Transverse colon (tissue), 4 donors: ENCODE results near the gene KCNG4. TPM values are rescaled to one million over a fixed set of nuclear protein-coding genes. Genes with fewer than 3 reads are reported as not detected.
"Not testable (repeated sequence)": the region's sequence is repeated elsewhere in the genome, so short reads cannot be mapped to it uniquely, and the experiment has no call there.

Experiments
- DNase-seq: peaks from one replicate; pipeline ENCODE4 v3.0.0-alpha.2; 2019
- H3K27ac ChIP-seq, 4 donors: fragments of 200-600 bp; sonication (generic); 2 replicates each; pipeline ENCODE4 v1.5.1; 2016 to 2018; ENCODE audit warnings: inconsistent platforms in 4 of 4
- H3K27me3 ChIP-seq: fragments of 200-600 bp; sonication (generic); 2 replicates; pipeline ENCODE4 v1.5.1; 2017; ENCODE audit warnings: inconsistent platforms
- H3K36me3 ChIP-seq, 4 donors: fragments of 200-600 bp; sonication (generic); 2 replicates each; pipeline ENCODE4 v1.5.1; 2017 to 2019; ENCODE audit warnings: inconsistent platforms in 4 of 4
- H3K4me1 ChIP-seq, 4 donors: fragments of 200-600 bp; sonication (generic); 2 replicates each; pipeline ENCODE4 v1.5.1; 2017 to 2020; ENCODE audit warnings: inconsistent platforms in 4 of 4
- H3K4me3 ChIP-seq, 4 donors: fragments of 200-600 bp; sonication (generic); 1 replicate in 1 of 4; 2 replicates in 3 of 4; pipeline versions ENCODE4 v1.5.1 to v1.6.1; 2017 to 2019; ENCODE audit warnings: inconsistent platforms in 4 of 4
- H3K9me3 ChIP-seq, 2 donors: fragments of 200-600 bp; sonication (generic); 2 replicates each; pipeline ENCODE4 v1.5.1; 2017 to 2019; ENCODE audit warnings: inconsistent platforms in 2 of 2
- CTCF ChIP-seq, 5 experiments: fragments of 200-600 bp in 3 of 5; fragments of 450-650 bp in 2 of 5; sonication (generic) in 3 of 5; IDR thresholded peaks; 1 replicate in 2 of 5; 2 replicates in 3 of 5; pipeline ENCODE4 v1.5.1; 2016 to 2017; ENCODE audit warnings: antibody characterized with exemption in 5 of 5, inconsistent platforms in 3 of 5, mild to moderate bottlenecking in 2 of 5, moderate library complexity in 1 of 5
- EP300 ChIP-seq: sonication (generic); formaldehyde crosslinking; IDR thresholded peaks from one replicate; pipeline ENCODE4 v1.6.1; 2017; ENCODE audit warnings: antibody characterized with exemption, low read depth
- POLR2A ChIP-seq: fragments of 450-650 bp; IDR thresholded peaks from one replicate; pipeline ENCODE4 v1.6.1; 2016; ENCODE audit warnings: antibody characterized with exemption, mild to moderate bottlenecking, moderate library complexity
- POLR2AphosphoS5 ChIP-seq, 3 donors: sonication (generic); formaldehyde crosslinking; IDR thresholded peaks; one replicate each; pipeline ENCODE4 v1.6.1; 2016; ENCODE audit warnings: antibody characterized with exemption in 3 of 3
- WGBS, 2 donors: methylation state at CpG; one replicate each; pipeline ENCODE4 v1.1.5; 2018; ENCODE audit warnings: low coverage in 1 of 2; 5-methylcytosine and 5-hydroxymethylcytosine counted together
- in situ Hi-C, 4 donors: fragments of 200-750 bp; cut with MboI; loops; one replicate each; pipeline versions ENCODE4 v1.15.0 to v1.15.1; 2017; ENCODE audit warnings: low sequenced_read_pairs in 3 of 4, low pct_ligation_motif_present in 1 of 4, low pct_unique_long_range_greater_than_20kb in 1 of 4
- intact Hi-C: fragments of 100-400 bp; cut with DNase I; formaldehyde crosslinking; loops from one replicate; pipeline ENCODE4 v1.15.1; 2023; ENCODE audit warnings: low total_unique reads
- total RNA-seq, 4 donors: library from RNA; depleted of rRNA; stranded (reverse); fragments of >200 nt; gene quantifications; one replicate each; pipeline ENCODE4 v1.1.0, GENCODE V29; 2016

KCNG4 gene
- total RNA-seq, 4 donors from 2014 or later, result not detected

- TF ChIP-seq CTCF (IDR thresholded peaks at IDR 0.05) (no peak), POLR2AphosphoS5 (IDR thresholded peaks at IDR 0.05) (no peak)
- H3K27me3 ChIP-seq, result no peaks in the 10 kb centered on the region
- no peaks in the 10 kb centered on the region for H3K36me3 ChIP-seq
- no peak overlapping the region for H3K4me3 ChIP-seq
- no peak overlapping the region for H3K27ac ChIP-seq
- H3K9me3 ChIP-seq, result no peaks in the 10 kb centered on the region
- 79% methylated on average over 1 of the region's 1 CpG; no CpG with 5 or more reads in 1 of the 2 donors for WGBS, 2 donors
- DNase-seq, result no peak
- intact Hi-C loops, result no loop called here
- in situ Hi-C loops, result no loop called here
- H3K4me1 ChIP-seq, result no peaks in the 10 kb centered on the region
Observed at GRCh38 chr16:84220851-84221250, 19.0 kb downstream of the KCNG4 start.

- intact Hi-C loops (no loop called here), in situ Hi-C loops (no loop called here)
- TF ChIP-seq POLR2AphosphoS5 (IDR thresholded peaks at IDR 0.05) (no peak), EP300 (no peak)
- no peak for DNase-seq
- no peaks in the 10 kb centered on the region for H3K27me3 ChIP-seq
- H3K4me3 ChIP-seq, result no peak overlapping the region
- H3K36me3 ChIP-seq, result no peaks in the 10 kb centered on the region
- H3K27ac ChIP-seq, result no peak overlapping the region
- no peaks in the 10 kb centered on the region for H3K4me1 ChIP-seq
- H3K9me3 ChIP-seq, result no peaks in the 10 kb centered on the region
- WGBS, 2 donors, result 80% methylated on average over 6 of the region's 6 CpGs; no CpG with 5 or more reads in 1 of the 2 donors
Observed at GRCh38 chr16:84218956-84219355, 20.9 kb downstream of the KCNG4 start.

- 79 to 88% methylated on average over 9 to 17 of the region's 17 CpGs for WGBS, 2 donors
- no peak for DNase-seq
- H3K4me1 ChIP-seq, result no peaks in the 10 kb centered on the region
- TF ChIP-seq CTCF (IDR thresholded peaks at IDR 0.05) (no peak), POLR2AphosphoS5 (IDR thresholded peaks at IDR 0.05) (no peak), EP300 (no peak), POLR2A (no peak)
- in situ Hi-C loops (no loop called here), intact Hi-C loops (no loop called here)
- no peaks in the 10 kb centered on the region for H3K9me3 ChIP-seq
- no peaks in the 10 kb centered on the region for H3K36me3 ChIP-seq
- H3K27ac ChIP-seq, result no peak overlapping the region
- no peak overlapping the region for H3K4me3 ChIP-seq
- no peaks in the 10 kb centered on the region for H3K27me3 ChIP-seq
Observed at GRCh38 chr16:84218176-84218823, 21.5 kb downstream of the KCNG4 start.

- H3K36me3 ChIP-seq, H3K4me3 ChIP-seq, H3K27me3 ChIP-seq, intact Hi-C loops, DNase-seq, H3K27ac ChIP-seq, H3K9me3 ChIP-seq, in situ Hi-C loops, H3K4me1 ChIP-seq: not testable (repeated sequence)
- WGBS, 2 donors, result 80 to 89% methylated on average over 3 of the region's 3 CpGs
Observed at GRCh38 chr16:84216144-84216543, 23.7 kb downstream of the KCNG4 start.

GRCh38 chr16:84215531-84215930 lies 24.3 kb downstream of the KCNG4 start:
- WGBS, 2 donors, result 88 to 90% methylated on average over 2 to 5 of the region's 5 CpGs
- in situ Hi-C loops (no loop called here), intact Hi-C loops (no loop called here)
- TF ChIP-seq EP300 (no peak), CTCF (IDR thresholded peaks at IDR 0.05) (no peak)
- DNase-seq, result no peak
- Histone ChIP-seq H3K4me3 (no peak overlapping the region), H3K36me3 (no peaks in the 10 kb centered on the region), H3K9me3 (no peaks in the 10 kb centered on the region), H3K4me1 (no peaks in the 10 kb centered on the region), H3K27ac (no peak overlapping the region), H3K27me3 (no peaks in the 10 kb centered on the region)
